PC-3 (cell line): Measurements from ENCODE around the gene S1PR1.

Experiments
- CTCF ChIP-seq: fragments of 300-600 bp; sonication (generic); conservative IDR thresholded peaks from 2 replicates; pipeline ENCODE4 v1.5.1; 2017; ENCODE audit warnings: antibody characterized with exemption, low read depth, mild to moderate bottlenecking, low read length
- EZH2 ChIP-seq: fragments of 300-600 bp; sonication (generic); IDR thresholded peaks from one replicate; pipeline ENCODE4 v1.6.1; 2017; ENCODE audit warnings: antibody characterized with exemption, mild to moderate bottlenecking, low read length; ENCODE audit not compliant: unreplicated experiment
- EZH2phosphoT487 ChIP-seq: fragments of 300-600 bp; sonication (generic); IDR thresholded peaks from 2 replicates; pipeline ENCODE4 v1.6.1; 2018; ENCODE audit warnings: mild to moderate bottlenecking, antibody characterized with exemption, low read length, borderline replicate concordance

- peak; percentile 39; the same call in 1 of the 2 replicates for TF ChIP-seq CTCF
- TF ChIP-seq EZH2phosphoT487, result no peak
- no peak for TF ChIP-seq EZH2
Measured at GRCh38 chr1:101239095-101240040, 2.5 kb downstream of the S1PR1 start.
